LNCAP (cell line): ENCODE data around the gene CENPU.

Experiments used
- TF ChIP-seq, protein P1 (sequence below): fragments of 450-650 bp; IDR thresholded peaks from 2 replicates; pipeline ENCODE4 v1.5.1; 2017; ENCODE audit warnings: mild to moderate bottlenecking

Gene CENPU

GRCh38 chr4:184648054-184648312 is 85.9 kb downstream of the CENPU start:
- TF ChIP-seq, protein P1, sequence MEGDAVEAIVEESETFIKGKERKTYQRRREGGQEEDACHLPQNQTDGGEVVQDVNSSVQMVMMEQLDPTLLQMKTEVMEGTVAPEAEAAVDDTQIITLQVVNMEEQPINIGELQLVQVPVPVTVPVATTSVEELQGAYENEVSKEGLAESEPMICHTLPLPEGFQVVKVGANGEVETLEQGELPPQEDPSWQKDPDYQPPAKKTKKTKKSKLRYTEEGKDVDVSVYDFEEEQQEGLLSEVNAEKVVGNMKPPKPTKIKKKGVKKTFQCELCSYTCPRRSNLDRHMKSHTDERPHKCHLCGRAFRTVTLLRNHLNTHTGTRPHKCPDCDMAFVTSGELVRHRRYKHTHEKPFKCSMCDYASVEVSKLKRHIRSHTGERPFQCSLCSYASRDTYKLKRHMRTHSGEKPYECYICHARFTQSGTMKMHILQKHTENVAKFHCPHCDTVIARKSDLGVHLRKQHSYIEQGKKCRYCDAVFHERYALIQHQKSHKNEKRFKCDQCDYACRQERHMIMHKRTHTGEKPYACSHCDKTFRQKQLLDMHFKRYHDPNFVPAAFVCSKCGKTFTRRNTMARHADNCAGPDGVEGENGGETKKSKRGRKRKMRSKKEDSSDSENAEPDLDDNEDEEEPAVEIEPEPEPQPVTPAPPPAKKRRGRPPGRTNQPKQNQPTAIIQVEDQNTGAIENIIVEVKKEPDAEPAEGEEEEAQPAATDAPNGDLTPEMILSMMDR: no peak

GRCh38 chr4:184647266-184648053 is 86.4 kb downstream of the CENPU start:
- TF ChIP-seq, protein P1: no peak

- TF ChIP-seq, protein P1: no peak
These were observed 87.8 kb downstream of the CENPU start for GRCh38 chr4:184645904-184646610.

DNA sequence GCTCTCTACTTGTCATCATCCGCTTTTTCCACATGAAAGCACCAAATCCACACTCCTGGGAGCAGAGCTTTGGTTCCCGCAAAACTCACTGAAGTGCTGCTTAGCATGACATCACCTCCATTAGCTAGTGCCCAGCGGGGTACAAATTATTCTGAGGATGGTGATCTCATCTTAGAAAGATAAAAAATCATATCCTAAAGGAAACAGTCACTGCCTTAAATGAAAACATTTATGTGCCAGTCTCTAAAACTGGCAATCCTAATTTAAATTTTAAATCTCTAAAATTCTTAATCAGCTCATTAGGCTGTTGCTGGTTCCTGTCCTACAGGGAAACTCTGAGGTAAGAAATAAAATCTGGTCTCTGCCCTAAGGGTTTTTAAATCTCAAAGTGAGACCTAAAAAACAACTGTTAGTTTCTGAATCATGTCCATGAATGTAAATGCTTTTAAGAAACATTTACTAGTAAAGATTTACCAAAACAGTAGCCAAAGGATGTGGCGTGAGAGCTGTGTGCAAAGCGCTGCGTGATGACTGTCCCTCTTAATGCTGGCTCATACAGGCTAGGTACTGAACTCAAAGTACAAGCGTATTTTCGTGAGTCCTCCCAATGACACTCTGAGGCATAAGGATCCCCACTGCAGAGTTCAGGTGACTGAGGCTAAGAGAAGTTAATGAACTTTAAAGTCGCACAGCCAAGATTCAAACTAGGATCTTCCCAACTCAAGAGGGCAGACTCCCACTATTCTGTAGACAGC is 89.2 kb downstream of the CENPU start:
- TF ChIP-seq, protein P1: no peak
